ENCODE data around the gene RGS6. TPM values are rescaled to one million over a fixed set of nuclear protein-coding genes. Genes with fewer than 3 reads are reported as not detected.

Gene RGS6
- total RNA-seq, 1 donor from 2014 or later, result not detected

DNA sequence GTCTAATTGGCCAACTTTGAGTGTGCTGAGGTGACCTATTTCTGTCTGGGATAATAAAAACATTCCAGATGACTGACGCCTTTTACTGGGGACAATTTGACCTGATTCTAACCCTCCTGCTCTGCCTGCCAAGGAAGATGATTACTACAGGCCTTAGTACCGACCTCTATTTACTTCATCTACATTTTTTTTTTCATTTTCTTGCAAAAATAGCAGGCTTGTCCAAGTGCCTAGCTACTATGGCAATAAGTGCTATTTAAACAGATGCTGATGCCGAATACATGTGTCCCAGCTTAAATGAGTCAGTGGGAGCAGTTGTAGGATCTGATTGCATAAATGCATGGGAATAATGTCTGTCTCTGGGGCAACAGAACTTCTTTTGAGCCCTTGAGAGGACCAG is 254.3 kb downstream of the RGS6 start:
- no peak for TF ChIP-seq CTCF (IDR thresholded peaks at IDR 0.05)
- H3K9me3 Mint-ChIP-seq, result no peaks in the 10 kb centered on the region
- no peak overlapping the region for H3K27ac Mint-ChIP-seq
- H3K4me3 Mint-ChIP-seq, result no peak overlapping the region
- H3K36me3 Mint-ChIP-seq (ENCODE audit: low read depth), result no peaks in the 10 kb centered on the region
- intact Hi-C loops (cut with micrococcal nuclease), result no loop called here
- DNase-seq (no peak), ATAC-seq (ENCODE audit: low read depth) (no peak)
- ChIA-PET CTCF (no interaction called here), POLR2A (no interaction called here)
- no peaks in the 10 kb centered on the region for H3K4me1 Mint-ChIP-seq
- peaks cover 7% of the 10 kb centered on the region for H3K27me3 Mint-ChIP-seq

- TF ChIP-seq CTCF (IDR thresholded peaks at IDR 0.05), result no peak
- ATAC-seq (ENCODE audit: low read depth) (no peak), DNase-seq (no peak)
Observed at GRCh38 chr14:72196237-72197015, 264.2 kb downstream of the RGS6 start.

GRCh38 chr14:72201645-72202044 is 269.4 kb downstream of the RGS6 start:
- Mint-ChIP-seq H3K9me3 (peaks cover 2% of the 10 kb centered on the region), H3K4me3 (no peak overlapping the region), H3K4me1 (no peaks in the 10 kb centered on the region), H3K36me3 (ENCODE audit: low read depth) (no peaks in the 10 kb centered on the region), H3K27me3 (peaks cover 7% of the 10 kb centered on the region), H3K27ac (no peak overlapping the region)
- CTCF ChIA-PET, result no interaction called here
- ATAC-seq (ENCODE audit: low read depth), result no peak
- no peak for TF ChIP-seq CTCF (IDR thresholded peaks at IDR 0.05)
- POLR2A ChIA-PET, result no interaction called here
- intact Hi-C loops (cut with micrococcal nuclease), result no loop called here
- DNase-seq, result no peak

More at GRCh38 chr14:72196237-72197015, 264.2 kb downstream of the RGS6 start:
- no peaks in the 10 kb centered on the region for H3K36me3 Mint-ChIP-seq (ENCODE audit: low read depth)
- no peak overlapping the region for H3K4me3 Mint-ChIP-seq
- ChIA-PET CTCF (no interaction called here), POLR2A (no interaction called here)
- intact Hi-C loops (cut with micrococcal nuclease), result no loop called here
- H3K9me3 Mint-ChIP-seq, result no peaks in the 10 kb centered on the region
- H3K27me3 Mint-ChIP-seq, result peaks cover 6% of the 10 kb centered on the region
- no peak overlapping the region for H3K27ac Mint-ChIP-seq
- H3K4me1 Mint-ChIP-seq, result no peaks in the 10 kb centered on the region

DNA sequence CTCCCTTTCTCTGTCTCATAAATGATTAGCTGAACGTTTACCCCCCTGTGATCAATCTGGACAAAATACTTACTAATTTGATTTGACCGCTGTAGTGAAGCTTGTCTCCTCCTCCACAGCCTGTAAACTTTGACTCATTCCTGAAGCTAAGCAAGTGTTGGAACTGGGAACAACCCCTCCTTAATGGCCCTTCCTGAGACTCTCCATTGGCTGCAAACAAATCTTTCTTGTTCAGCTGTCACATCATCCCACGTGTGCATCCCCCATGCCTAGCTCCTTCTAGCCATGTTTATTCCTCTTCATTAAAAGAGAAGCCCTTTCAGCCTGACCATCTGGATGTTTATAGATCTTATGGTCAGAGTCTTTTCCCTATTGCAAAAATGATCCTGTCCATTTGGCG is 281.2 kb downstream of the RGS6 start:
- peaks cover 3% of the 10 kb centered on the region for H3K27me3 Mint-ChIP-seq
- intact Hi-C loops (cut with micrococcal nuclease), result no loop called here
- ChIA-PET CTCF (no interaction called here), POLR2A (no interaction called here)
- peaks cover 4% of the 10 kb centered on the region for H3K9me3 Mint-ChIP-seq
- ATAC-seq (ENCODE audit: low read depth) (no peak), DNase-seq (no peak)
- no peak for TF ChIP-seq CTCF (IDR thresholded peaks at IDR 0.05)
- no peak overlapping the region for H3K27ac Mint-ChIP-seq
- H3K4me1 Mint-ChIP-seq, result no peaks in the 10 kb centered on the region
- no peaks in the 10 kb centered on the region for H3K36me3 Mint-ChIP-seq (ENCODE audit: low read depth)
- no peak overlapping the region for H3K4me3 Mint-ChIP-seq

GRCh38 chr14:72215080-72215479 is 282.9 kb downstream of the RGS6 start:
- POLR2A ChIA-PET, result no interaction called here
- CTCF ChIA-PET, result no interaction called here
- intact Hi-C loops (cut with micrococcal nuclease), result no loop called here
- no peak for TF ChIP-seq CTCF (IDR thresholded peaks at IDR 0.05)
- no peaks in the 10 kb centered on the region for H3K4me1 Mint-ChIP-seq
- no peaks in the 10 kb centered on the region for H3K36me3 Mint-ChIP-seq (ENCODE audit: low read depth)
- H3K27ac Mint-ChIP-seq, result no peak overlapping the region
- H3K9me3 Mint-ChIP-seq, result peaks cover 8% of the 10 kb centered on the region
- ATAC-seq (ENCODE audit: low read depth) (no peak), DNase-seq (no peak)
- H3K27me3 Mint-ChIP-seq, result peaks cover 3% of the 10 kb centered on the region
- no peak overlapping the region for H3K4me3 Mint-ChIP-seq
